NCI-H2227 (cell line): ENCODE data around the gene CXCR2.
A peak's percentile ranks its signal among the peaks of the same experiment; 100 is the strongest.

Source experiments
- DNase-seq: peaks from one replicate; lab custom pipeline; 2025; ENCODE audit not compliant: unreplicated experiment; lab: John Stamatoyannopoulos, UW

The CXCR2 gene

DNA sequence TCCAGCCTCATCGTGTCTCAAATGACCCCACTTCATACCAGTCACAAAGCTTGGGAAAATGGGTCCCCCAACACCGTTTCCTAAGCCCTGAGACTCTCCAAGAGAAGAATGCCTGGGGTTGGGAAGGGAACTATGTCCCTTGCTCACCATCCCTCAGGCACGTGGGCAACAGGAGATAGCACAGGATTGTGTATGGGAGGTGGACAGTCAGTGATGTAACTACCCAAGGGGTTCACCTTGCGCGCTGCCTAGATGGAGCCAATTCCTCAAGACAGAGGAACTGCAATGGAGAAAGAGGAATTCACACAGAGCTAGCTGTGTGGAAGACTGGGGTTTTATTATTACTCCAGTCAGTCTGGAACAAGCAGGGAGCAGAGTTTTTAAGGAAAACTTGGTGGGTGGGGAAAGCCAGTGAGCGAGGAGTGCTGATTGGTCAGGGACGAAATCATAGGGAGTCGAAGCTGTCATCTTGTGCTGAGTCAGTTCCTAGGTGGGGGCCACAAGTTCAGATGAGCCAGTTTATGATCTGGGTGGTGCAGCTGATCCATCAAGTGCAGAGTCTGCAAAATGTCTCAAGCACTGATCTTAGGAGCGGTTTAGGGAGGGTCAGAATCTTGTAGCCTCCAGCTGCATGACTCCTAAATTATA, 54.8 kb downstream of the CXCR2 start:
- no peak for DNase-seq

DNA sequence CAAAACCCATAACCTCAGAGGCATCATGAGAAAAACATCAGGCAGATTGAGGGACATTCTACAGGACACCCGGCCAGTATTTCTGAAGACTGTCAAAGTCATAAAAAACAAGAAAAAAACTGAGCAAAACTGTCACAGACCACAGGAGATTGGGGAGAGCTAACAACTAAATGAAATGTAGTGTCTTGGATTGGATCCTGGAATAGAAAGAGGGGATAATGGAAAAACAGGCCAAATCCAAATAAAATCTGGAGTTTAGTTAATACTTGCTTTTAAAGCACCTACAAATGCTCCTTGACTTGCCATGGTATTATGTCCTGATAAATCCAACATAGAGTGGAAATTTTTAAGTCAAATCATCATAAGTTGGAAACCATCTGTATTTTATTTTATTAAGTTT, 58.5 kb downstream of the CXCR2 start:
- no peak for DNase-seq

DNA sequence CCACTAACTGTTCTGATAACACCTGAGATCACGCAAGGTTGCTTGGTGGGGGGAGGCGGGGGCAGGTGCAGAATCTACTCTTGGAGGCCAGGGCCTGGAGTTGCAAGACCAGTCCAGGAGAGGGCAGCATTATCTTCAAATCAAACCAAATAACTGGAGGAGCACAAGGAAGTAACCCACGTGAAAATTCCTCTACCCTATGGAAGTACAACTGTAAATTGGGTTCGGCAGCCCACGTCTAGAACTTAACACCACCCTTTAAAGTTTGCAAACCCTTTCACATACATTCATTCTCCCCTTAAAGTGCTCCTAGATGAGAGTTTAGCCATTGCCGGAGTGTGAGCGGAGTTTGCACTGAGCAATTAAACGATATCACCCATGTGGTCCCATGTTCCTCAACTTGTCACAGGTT, 60.5 kb downstream of the CXCR2 start:
- DNase-seq, result peak; percentile 77
